Activated CD4-positive, alpha-beta memory T cell treated with anti-CD3 and anti-CD28 coated beads, Interleukin-2, amount 10 ng/mL, durations not matched to agents 7 days and 5 days (primary cell): ENCODE measurements around the gene TRIM33. TPM values are rescaled to one million over a fixed set of nuclear protein-coding genes. Genes with fewer than 3 reads are reported as not detected.
"Not testable (repeated sequence)": the region's sequence is repeated elsewhere in the genome, so short reads cannot be mapped to it uniquely, and the experiment has no call there.

Source experiments
- CTCF ChIA-PET: fragments of 350-600 bp; sonication (Branson Sonifier 250); formaldehyde crosslinking; loops from one replicate; lab custom pipeline; 2021; ENCODE audit warnings: antibody characterized with exemption, inconsistent platforms; lab: Charles Lee
- POLR2A ChIA-PET: fragments of 350-600 bp; sonication (Branson Sonifier 250); formaldehyde crosslinking; loops from one replicate; lab custom pipeline; 2021; ENCODE audit warnings: antibody characterized with exemption; lab: Charles Lee
- DNase-seq: peaks from one replicate; pipeline ENCODE4 v3.0.0-alpha.2; 2020
- H3K27ac Mint-ChIP-seq: one replicate; pipeline ENCODE4 v1.8.0; 2021; ENCODE audit warnings: mild to moderate bottlenecking, mixed read lengths
- H3K27me3 Mint-ChIP-seq: one replicate; pipeline ENCODE4 v1.8.0; 2021; ENCODE audit warnings: mixed read lengths
- H3K36me3 Mint-ChIP-seq: one replicate; pipeline ENCODE4 v1.8.0; 2021; ENCODE audit warnings: low read depth, mixed read lengths
- H3K4me1 Mint-ChIP-seq: one replicate; pipeline ENCODE4 v1.8.0; 2021; ENCODE audit warnings: mixed read lengths
- H3K4me3 Mint-ChIP-seq: one replicate; pipeline ENCODE4 v1.8.0; 2021; ENCODE audit warnings: mild to moderate bottlenecking, mixed read lengths
- H3K9me3 Mint-ChIP-seq: one replicate; pipeline ENCODE4 v1.8.0; 2021; ENCODE audit warnings: mixed read lengths
- total RNA-seq, 2 experiments: library from RNA; stranded (reverse); gene quantifications; one replicate each; pipeline ENCODE4 v1.2.3, GENCODE V29; 2021

TRIM33 gene
- total RNA-seq, 2 experiments from 2014 or later = 36.0 to 36.5 TPM

- H3K27ac Mint-ChIP-seq = no peak overlapping the region
- H3K4me1 Mint-ChIP-seq = peaks cover 64% of the 10 kb centered on the region
- DNase-seq = no peak
- peaks cover 47% of the 10 kb centered on the region for H3K36me3 Mint-ChIP-seq
- no peaks in the 10 kb centered on the region for H3K27me3 Mint-ChIP-seq
- peak overlapping the region; percentile 19 for H3K4me3 Mint-ChIP-seq
- no peaks in the 10 kb centered on the region for H3K9me3 Mint-ChIP-seq
- POLR2A ChIA-PET = interaction anchor here (1.1 kb wide), 1 partner anchor 39 kb away, joined by 3 read pairs; no protein-coding TSS in a partner anchor
- CTCF ChIA-PET = interaction anchor here (1.5 kb wide), 1 partner anchor 161 kb away, joined by 4 read pairs; no protein-coding TSS in a partner anchor
Measured at GRCh38 chr1:114507513-114507912, 3.5 kb downstream of the TRIM33 start.

- Mint-ChIP-seq H3K9me3 (no peaks in the 10 kb centered on the region), H3K36me3 (peaks cover 60% of the 10 kb centered on the region), H3K27me3 (no peaks in the 10 kb centered on the region), H3K4me3 (no peak overlapping the region), H3K4me1 (peaks cover 67% of the 10 kb centered on the region), H3K27ac (no peak overlapping the region)
- POLR2A ChIA-PET = no interaction called here
- CTCF ChIA-PET = no interaction called here
- no peak for DNase-seq
Measured at GRCh38 chr1:114505148-114505561, 5.8 kb downstream of the TRIM33 start.

GRCh38 chr1:114503916-114504422, 7.0 kb downstream of the TRIM33 start:
- no peaks in the 10 kb centered on the region for H3K27me3 Mint-ChIP-seq
- H3K27ac Mint-ChIP-seq = no peak overlapping the region
- ChIA-PET CTCF (no interaction called here), POLR2A (interaction anchor here (1.2 kb wide), 1 partner anchor 8 kb away, joined by 7 read pairs; no protein-coding TSS in a partner anchor)
- H3K4me1 Mint-ChIP-seq = peaks cover 58% of the 10 kb centered on the region
- no peak overlapping the region for H3K4me3 Mint-ChIP-seq
- H3K9me3 Mint-ChIP-seq = no peaks in the 10 kb centered on the region
- H3K36me3 Mint-ChIP-seq = peaks cover 58% of the 10 kb centered on the region
- DNase-seq = no peak

- Mint-ChIP-seq H3K4me1 (peaks cover 42% of the 10 kb centered on the region), H3K9me3 (no peaks in the 10 kb centered on the region), H3K36me3 (peaks cover 54% of the 10 kb centered on the region), H3K4me3 (no peak overlapping the region), H3K27me3 (no peaks in the 10 kb centered on the region), H3K27ac (no peak overlapping the region)
- ChIA-PET POLR2A (no interaction called here), CTCF (no interaction called here)
- no peak for DNase-seq
Measured at GRCh38 chr1:114502080-114502479, 8.9 kb downstream of the TRIM33 start.

- no peak for DNase-seq
- Mint-ChIP-seq H3K27me3 (no peaks in the 10 kb centered on the region), H3K4me1 (peaks cover 21% of the 10 kb centered on the region), H3K27ac (no peak overlapping the region), H3K36me3 (peaks cover 44% of the 10 kb centered on the region), H3K9me3 (no peaks in the 10 kb centered on the region), H3K4me3 (no peak overlapping the region)
- ChIA-PET POLR2A (interaction anchor here (1.1 kb wide), 1 partner anchor 18 kb away, joined by 3 read pairs; no protein-coding TSS in a partner anchor), CTCF (no interaction called here)
Measured at GRCh38 chr1:114499478-114499877, 11.5 kb downstream of the TRIM33 start.

- Mint-ChIP-seq H3K4me1 (peaks cover 14% of the 10 kb centered on the region), H3K4me3 (no peak overlapping the region), H3K27me3 (no peaks in the 10 kb centered on the region), H3K27ac (no peak overlapping the region), H3K36me3 (peaks cover 46% of the 10 kb centered on the region), H3K9me3 (peaks cover 6% of the 10 kb centered on the region)
- POLR2A ChIA-PET = interaction anchor here (1.2 kb wide), 2 partner anchors 15 kb away, joined by 3 to 5 read pairs; partner anchors contain the start of gene TRIM33
- CTCF ChIA-PET = interaction anchor here (0.8 kb wide), 1 partner anchor 14 kb away, joined by 4 read pairs; no protein-coding TSS in a partner anchor
- DNase-seq = no peak
Measured at GRCh38 chr1:114496089-114496488, 14.9 kb downstream of the TRIM33 start.

- Mint-ChIP-seq H3K4me3 (no peak overlapping the region), H3K27me3 (no peaks in the 10 kb centered on the region), H3K4me1 (peaks cover 19% of the 10 kb centered on the region), H3K9me3 (peaks cover 6% of the 10 kb centered on the region), H3K27ac (no peak overlapping the region), H3K36me3 (peaks cover 46% of the 10 kb centered on the region)
- ChIA-PET POLR2A (interaction anchor here (1.2 kb wide), 1 partner anchor 16 kb away, joined by 3 read pairs; the partner anchor contains the start of gene TRIM33), CTCF (interaction anchor here (0.8 kb wide), 1 partner anchor 13 kb away, joined by 4 read pairs; no protein-coding TSS in a partner anchor)
- DNase-seq = no peak
Measured at GRCh38 chr1:114495486-114495885, 15.5 kb downstream of the TRIM33 start.

- Mint-ChIP-seq H3K4me1 (peaks cover 37% of the 10 kb centered on the region), H3K36me3 (peaks cover 35% of the 10 kb centered on the region), H3K4me3 (no peak overlapping the region), H3K27me3 (no peaks in the 10 kb centered on the region), H3K9me3 (peaks cover 6% of the 10 kb centered on the region), H3K27ac (no peak overlapping the region)
- POLR2A ChIA-PET = no interaction called here
- CTCF ChIA-PET = no interaction called here
- no peak for DNase-seq
Measured at GRCh38 chr1:114492978-114493377, 18.0 kb downstream of the TRIM33 start.

- CTCF ChIA-PET = no interaction called here
- POLR2A ChIA-PET = no interaction called here
- peaks cover 6% of the 10 kb centered on the region for H3K9me3 Mint-ChIP-seq
- H3K4me3 Mint-ChIP-seq = no peak overlapping the region
- peaks cover 39% of the 10 kb centered on the region for H3K36me3 Mint-ChIP-seq
- H3K4me1 Mint-ChIP-seq = peaks cover 35% of the 10 kb centered on the region
- no peaks in the 10 kb centered on the region for H3K27me3 Mint-ChIP-seq
- DNase-seq = no peak
- H3K27ac Mint-ChIP-seq = no peak overlapping the region
Measured at GRCh38 chr1:114490274-114490693, 20.7 kb downstream of the TRIM33 start.

- ChIA-PET POLR2A (no interaction called here), CTCF (no interaction called here)
- H3K27ac Mint-ChIP-seq = no peak overlapping the region
- peaks cover 6% of the 10 kb centered on the region for H3K9me3 Mint-ChIP-seq
- peaks cover 32% of the 10 kb centered on the region for H3K36me3 Mint-ChIP-seq
- no peaks in the 10 kb centered on the region for H3K27me3 Mint-ChIP-seq
- DNase-seq = no peak
- H3K4me1 Mint-ChIP-seq = peaks cover 37% of the 10 kb centered on the region
- H3K4me3 Mint-ChIP-seq = no peak overlapping the region
Measured at GRCh38 chr1:114488739-114489138, 22.3 kb downstream of the TRIM33 start.

- peaks cover 4% of the 10 kb centered on the region for H3K9me3 Mint-ChIP-seq
- peaks cover 34% of the 10 kb centered on the region for H3K4me1 Mint-ChIP-seq
- ChIA-PET POLR2A (no interaction called here), CTCF (no interaction called here)
- H3K36me3 Mint-ChIP-seq = peaks cover 34% of the 10 kb centered on the region
- no peak overlapping the region for H3K27ac Mint-ChIP-seq
- no peak for DNase-seq
- H3K27me3 Mint-ChIP-seq = no peaks in the 10 kb centered on the region
- no peak overlapping the region for H3K4me3 Mint-ChIP-seq
Measured at GRCh38 chr1:114485286-114485685, 25.7 kb downstream of the TRIM33 start.

- ChIA-PET CTCF (interaction anchor here (0.7 to 0.9 kb wide), 2 partner anchors 13 to 130 kb away, joined by 4 read pairs; no protein-coding TSS in a partner anchor), POLR2A (interaction anchor here (1.6 kb wide), 1 partner anchor 9 kb away, joined by 3 read pairs; no protein-coding TSS in a partner anchor)
- H3K4me3 Mint-ChIP-seq = no peak overlapping the region
Measured at GRCh38 chr1:114482585-114482984, 28.4 kb downstream of the TRIM33 start.

GRCh38 chr1:114479636-114480035, 31.4 kb downstream of the TRIM33 start:
- Mint-ChIP-seq H3K4me1 (peaks cover 32% of the 10 kb centered on the region), H3K36me3 (peaks cover 43% of the 10 kb centered on the region)
- H3K4me3 Mint-ChIP-seq, H3K9me3 Mint-ChIP-seq, H3K27me3 Mint-ChIP-seq, DNase-seq, CTCF ChIA-PET, POLR2A ChIA-PET, H3K27ac Mint-ChIP-seq: not testable (repeated sequence)

More at GRCh38 chr1:114482585-114482984, 28.4 kb downstream of the TRIM33 start:
- Mint-ChIP-seq H3K27ac (no peak overlapping the region), H3K36me3 (peaks cover 44% of the 10 kb centered on the region), H3K9me3 (peaks cover 4% of the 10 kb centered on the region), H3K4me1 (peaks cover 27% of the 10 kb centered on the region), H3K27me3 (no peaks in the 10 kb centered on the region)
- DNase-seq = no peak
